H1 (cell line): ENCODE data around the gene CHRNA9. TPM values are rescaled to one million over a fixed set of nuclear protein-coding genes. Genes with fewer than 3 reads are reported as not detected.

Experiments used
- CTCF ChIA-PET: fragments of 300-600 bp; sonication (Branson Sonifier 250); formaldehyde crosslinking; loops from one replicate; lab custom pipeline; 2021; ENCODE audit not compliant: partially characterized antibody; lab: Charles Lee
- POLR2A ChIA-PET: fragments of 300-600 bp; sonication (Branson Sonifier 250); formaldehyde crosslinking; loops from one replicate; lab custom pipeline; 2021; ENCODE audit warnings: inconsistent platforms; ENCODE audit not compliant: partially characterized antibody; lab: Charles Lee
- DNase-seq, 2 experiments: peaks; one replicate each; pipeline versions ENCODE4 v3.0.0 to v3.0.0-alpha.2; 2010 to 2022; ENCODE audit warnings: low spot score in 2 of 2, low read depth in 1 of 2, mixed read lengths in 1 of 2
- FAIRE-seq: peaks from 2 replicates; lab custom pipeline; 2011; peaks lifted over from hg19 to GRCh38; lab: Jason Lieb, UNC
- H2AFZ ChIP-seq: 2 replicates; pipeline ENCODE4 v1.8.1; 2012; ENCODE audit warnings: low read length, inconsistent platforms
- H2AK5ac ChIP-seq: 2 replicates; pipeline ENCODE4 v1.6.1; 2013; ENCODE audit warnings: low read depth, low read length
- H2BK120ac ChIP-seq: replicated peaks from 2 replicates; pipeline ENCODE3; 2013; ENCODE audit warnings: low read depth, low read length, inconsistent platforms
- H2BK12ac ChIP-seq: 2 replicates; pipeline ENCODE4 v1.6.1; 2013; ENCODE audit warnings: low read depth, low read length
- H2BK15ac ChIP-seq: 2 replicates; pipeline ENCODE4 v1.6.1; 2013; ENCODE audit warnings: low read length
- H2BK20ac ChIP-seq: 2 replicates; pipeline ENCODE4 v1.6.1; 2013; ENCODE audit warnings: low read length
- H2BK5ac ChIP-seq: 2 replicates; pipeline ENCODE4 v1.6.1; 2013; ENCODE audit warnings: low read depth, low read length
- H3K14ac ChIP-seq: 2 replicates; pipeline ENCODE4 v1.6.1; 2013; ENCODE audit warnings: inconsistent platforms; ENCODE audit not compliant: insufficient read length
- H3K18ac ChIP-seq: 2 replicates; pipeline ENCODE4 v1.6.1; 2013; ENCODE audit warnings: low read length; ENCODE audit errors: extremely low read depth
- H3K23ac ChIP-seq: 2 replicates; pipeline ENCODE4 v1.6.1; 2013; ENCODE audit warnings: inconsistent platforms; ENCODE audit not compliant: insufficient read length
- H3K23me2 ChIP-seq: 2 replicates; pipeline ENCODE4 v1.6.1; 2013; ENCODE audit warnings: low read depth, low read length
- H3K27ac ChIP-seq: 2 replicates; pipeline ENCODE4 v1.6.1; 2011; ENCODE audit warnings: low read depth, low read length, inconsistent platforms
- H3K27me3 ChIP-seq, 4 experiments: replicated peaks in 1 of 4; 1 replicate in 1 of 4; 2 replicates in 3 of 4; pipeline versions ENCODE4 v1.6.1 to v1.8.1; 2011 to 2013; ENCODE audit warnings: low read length in 3 of 4, mild to moderate bottlenecking in 3 of 4, inconsistent platforms in 2 of 4, mixed read lengths in 2 of 4, moderate library complexity in 1 of 4; ENCODE audit not compliant: control insufficient read depth in 3 of 4, insufficient read depth in 3 of 4; ENCODE audit errors: extremely low read depth in 1 of 4
- H3K36me3 ChIP-seq, 4 experiments: 2 replicates each; pipeline versions ENCODE4 v1.6.1 to v1.8.1; 2011 to 2013; ENCODE audit warnings: mild to moderate bottlenecking in 4 of 4, low read length in 3 of 4, moderate library complexity in 2 of 4, control low read depth in 1 of 4, inconsistent platforms in 1 of 4; ENCODE audit not compliant: insufficient read depth in 4 of 4, control insufficient read depth in 2 of 4
- H3K4ac ChIP-seq: replicated peaks from 2 replicates; pipeline ENCODE3; 2013; ENCODE audit warnings: low read length, low read depth, mixed read lengths, inconsistent platforms; ENCODE audit not compliant: insufficient read length
- H3K4me1 ChIP-seq, 4 experiments: replicated peaks in 1 of 4; 1 replicate in 1 of 4; 2 replicates in 3 of 4; pipeline versions ENCODE4 v1.6.1 to v1.8.1; 2011 to 2013; ENCODE audit warnings: low read length in 3 of 4, inconsistent platforms in 2 of 4, mixed read lengths in 1 of 4; ENCODE audit not compliant: insufficient read depth in 4 of 4, control insufficient read depth in 3 of 4
- H3K4me2 ChIP-seq, 2 experiments: 2 replicates each; pipeline versions ENCODE4 v1.6.1 to v1.8.1; 2011 to 2013; ENCODE audit warnings: low read depth in 2 of 2, low read length in 2 of 2, control low read depth in 1 of 2, inconsistent platforms in 1 of 2, mild to moderate bottlenecking in 1 of 2; ENCODE audit not compliant: insufficient read depth in 1 of 2
- H3K4me3 ChIP-seq, 4 experiments: fragments of 200-600, 300-600 bp in 1 of 4; sonication (generic), shearing (Covaris generic), sonication (Bioruptor Twin) in 1 of 4; 2 replicates each; pipeline versions ENCODE4 v1.5.1 to v1.8.1; 2011 to 2016; ENCODE audit warnings: low read length in 4 of 4, low read depth in 3 of 4, control low read depth in 2 of 4, inconsistent platforms in 2 of 4, mild to moderate bottlenecking in 2 of 4, mixed read lengths in 1 of 4, moderate library complexity in 1 of 4; ENCODE audit not compliant: insufficient read depth in 2 of 4; ENCODE audit errors: extremely low read depth in 1 of 4
- H3K56ac ChIP-seq: replicated peaks from 2 replicates; pipeline ENCODE3; 2013; ENCODE audit warnings: low read depth, mild to moderate bottlenecking, mixed read lengths, low read length, inconsistent platforms; ENCODE audit not compliant: insufficient read length
- H3K79me1 ChIP-seq: 2 replicates; pipeline ENCODE4 v1.6.1; 2013; ENCODE audit warnings: low read depth, low read length, control low read depth
- H3K79me2 ChIP-seq, 2 experiments: 2 replicates each; pipeline versions ENCODE4 v1.6.1 to v1.8.1; 2012 to 2013; ENCODE audit warnings: low read length in 2 of 2, mild to moderate bottlenecking in 2 of 2, inconsistent platforms in 1 of 2; ENCODE audit not compliant: insufficient read depth in 2 of 2, control insufficient read depth in 1 of 2
- H3K9ac ChIP-seq, 4 experiments: replicated peaks in 1 of 4; 1 replicate in 1 of 4; 2 replicates in 3 of 4; pipeline versions ENCODE4 v1.6.1 to v1.8.1; 2011 to 2013; ENCODE audit warnings: low read depth in 3 of 4, low read length in 3 of 4, control low read depth in 2 of 4, mild to moderate bottlenecking in 2 of 4, moderate library complexity in 2 of 4, inconsistent platforms in 1 of 4; ENCODE audit errors: extremely low read depth in 1 of 4
- H3K9me3 ChIP-seq, 2 experiments: 2 replicates each; pipeline versions ENCODE4 v1.6.1 to v1.8.1; 2012 to 2013; ENCODE audit warnings: mild to moderate bottlenecking in 2 of 2, moderate library complexity in 2 of 2, control low read depth in 1 of 2, inconsistent platforms in 1 of 2, low read depth in 1 of 2, low read length in 1 of 2, mixed read lengths in 1 of 2; ENCODE audit not compliant: insufficient read depth in 2 of 2
- H4K20me1 ChIP-seq, 2 experiments: replicated peaks in 1 of 2; 2 replicates each; pipeline versions ENCODE3 to v1.8.1; 2011 to 2013; ENCODE audit warnings: inconsistent platforms in 2 of 2, low read length in 2 of 2, mild to moderate bottlenecking in 1 of 2; ENCODE audit not compliant: insufficient read depth in 2 of 2, control insufficient read depth in 1 of 2
- H4K5ac ChIP-seq: 2 replicates; pipeline ENCODE4 v1.6.1; 2013; ENCODE audit warnings: low read length, low read depth, mixed read lengths, inconsistent platforms; ENCODE audit not compliant: insufficient read length
- H4K8ac ChIP-seq: 2 replicates; pipeline ENCODE4 v1.8.0; 2013; ENCODE audit warnings: mild to moderate bottlenecking, moderate library complexity, low read length, inconsistent platforms; ENCODE audit not compliant: insufficient read depth; ENCODE audit errors: extremely low read depth
- H4K91ac ChIP-seq: replicated peaks from 2 replicates; pipeline ENCODE3; 2013; ENCODE audit warnings: low read length, mixed read lengths, inconsistent platforms; ENCODE audit not compliant: insufficient read length
- CEBPB ChIP-seq: IDR thresholded peaks from 2 replicates; pipeline ENCODE4 v1.6.1; 2012; ENCODE audit warnings: low read depth, low read length
- POLR2AphosphoS5 ChIP-seq: IDR thresholded peaks from 2 replicates; pipeline ENCODE4 v1.6.1; 2011; ENCODE audit warnings: low read depth, low read length
- POU5F1 ChIP-seq: IDR thresholded peaks from 2 replicates; pipeline ENCODE4 v1.6.1; 2011; ENCODE audit warnings: low read depth, mild to moderate bottlenecking, low read length, moderate library complexity
- SIX5 ChIP-seq: IDR thresholded peaks from 2 replicates; pipeline ENCODE4 v1.6.1; 2011; ENCODE audit warnings: mild to moderate bottlenecking, low read depth, low read length
- WGBS, 2 experiments: shearing (Covaris generic) in 1 of 2; methylation state at CpG; one replicate each; pipeline versions ENCODE4 v1.1.6 to v1.1.7; 2013 to 2015; ENCODE audit warnings: low lambda C conversion rate in 2 of 2, mixed read lengths in 2 of 2, inconsistent platforms in 1 of 2, low coverage in 1 of 2, missing lambda C conversion rate in 1 of 2; ENCODE audit not compliant: insufficient replicate concordance in 2 of 2, insufficient coverage in 1 of 2, insufficient read length in 1 of 2; ENCODE audit errors: extremely low coverage in 1 of 2, missing lambda C conversion rate in 1 of 2; 5-methylcytosine and 5-hydroxymethylcytosine counted together
- polyA plus RNA-seq, 7 experiments: library from polyadenylated mRNA; depleted of rRNA in 3 of 7; stranded (reverse) in 5 of 7; unstranded in 2 of 7; fragments of >200 nt in 5 of 7; fragments of 200-250 nt in 2 of 7; gene quantifications; 1 replicate in 5 of 7; 2 replicates in 1 of 7; 4 replicates in 1 of 7; pipeline versions ENCODE4 v1.2.1 to v1.2.3, GENCODE V29; 2011 to 2013; ENCODE audit warnings: missing spikeins in 2 of 7, mixed read lengths in 2 of 7
- total RNA-seq: library from RNA; stranded (reverse); fragmentation: NEBNext Ultra II Directional; extraction: Animal tissue kit (Norgen Biotek cat#: 25700); gene quantifications from 2 replicates; pipeline ENCODE4 v1.2.1, GENCODE V29; 2021

Gene CHRNA9
- total and polyA plus RNA-seq, 2 of the 8 experiments (the other 6 are each of a cell fraction or from before 2014, with no cell fraction given): 1.4 to 3.3 TPM

DNA sequence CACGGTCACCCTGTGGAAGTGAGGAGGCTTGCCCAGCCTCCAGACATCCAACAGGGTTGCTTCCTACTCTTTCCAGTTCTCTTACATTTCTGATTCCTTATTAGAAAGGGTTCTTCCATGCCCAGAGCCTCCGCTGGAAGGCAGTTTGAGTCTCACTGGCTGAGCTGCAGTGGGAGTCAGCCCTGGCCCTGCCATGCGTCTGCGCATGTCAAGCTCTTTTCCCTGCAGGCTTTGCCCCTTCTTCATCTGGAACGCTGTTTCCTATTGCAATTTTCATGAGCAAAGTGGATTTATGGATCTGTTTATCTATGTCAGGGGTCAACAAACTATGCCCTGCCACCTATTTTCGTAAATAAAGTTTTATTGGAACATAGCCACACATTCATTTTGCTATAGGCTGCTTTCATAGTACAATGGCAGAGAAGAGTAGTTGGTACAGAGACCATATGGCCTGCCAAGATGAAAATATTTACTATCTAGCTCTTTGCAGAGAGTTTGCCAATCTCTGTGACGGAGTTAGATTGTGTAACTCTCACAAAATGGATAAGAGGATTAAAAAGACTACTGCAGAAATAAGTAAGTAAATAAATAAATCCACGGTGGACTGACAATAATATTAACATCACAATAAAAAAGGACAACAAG, 3.9 kb upstream of the CHRNA9 start:
- no peaks in the 10 kb centered on the region for H3K9me3 ChIP-seq
- no peak overlapping the region; the same call in 1 of the 2 replicates for H4K8ac ChIP-seq
- TF ChIP-seq POU5F1 (no peak), CEBPB (no peak), SIX5 (no peak), POLR2AphosphoS5 (no peak)
- ChIA-PET POLR2A (no interaction called here), CTCF (interaction anchor here (1.4 to 8.7 kb wide), 3 partner anchors 10 to 22 kb away, joined by 3 to 65 read pairs (median 6); no protein-coding TSS in a partner anchor)
- no peak for DNase-seq
- H3K56ac ChIP-seq: no peak overlapping the region
- no peak overlapping the region for H2BK120ac ChIP-seq
- WGBS, 2 experiments: 86% methylated on average over 8 of the region's 8 CpGs; no CpG with 5 or more reads in 1 of the 2 experiments
- no peak overlapping the region for H3K4me3 ChIP-seq
- no peaks in the 10 kb centered on the region for H3K36me3 ChIP-seq
- no peak overlapping the region for H4K91ac ChIP-seq
- no peaks in the 10 kb centered on the region for H3K79me1 ChIP-seq
- H3K4me2 ChIP-seq: no peak overlapping the region
- no peaks in the 10 kb centered on the region for H3K27me3 ChIP-seq
- no peak overlapping the region for H2BK15ac ChIP-seq
- H3K27ac ChIP-seq: no peak overlapping the region
- no peak overlapping the region for H4K5ac ChIP-seq
- no peaks in the 10 kb centered on the region for H4K20me1 ChIP-seq
- no peak overlapping the region for H3K14ac ChIP-seq
- no peak overlapping the region for H2BK12ac ChIP-seq
- no peak overlapping the region for H3K4ac ChIP-seq
- H2AK5ac ChIP-seq: no peak overlapping the region
- no peak overlapping the region for H2BK20ac ChIP-seq
- H3K79me2 ChIP-seq: no peaks in the 10 kb centered on the region
- no peak overlapping the region for H3K23ac ChIP-seq
- FAIRE-seq: no peak
- no peak overlapping the region for H2AFZ ChIP-seq
- H3K23me2 ChIP-seq: no peaks in the 10 kb centered on the region; the same call in 1 of the 2 replicates
- no peak overlapping the region for H3K9ac ChIP-seq
- peaks cover 6 to 11% (median 8%) of the 10 kb centered on the region in 4 experiments; a peak in 6 of 7 replicates for H3K4me1 ChIP-seq
- H2BK5ac ChIP-seq: no peak overlapping the region
- no peak overlapping the region for H3K18ac ChIP-seq
